Subcutaneous adipose tissue (tissue), 4 donors: Measurements from ENCODE around the gene CNIH2. TPM values are rescaled to one million over a fixed set of nuclear protein-coding genes. Genes with fewer than 3 reads are reported as not detected.

Experiments used
- CTCF ChIP-seq: fragments of 450-650 bp; IDR thresholded peaks from one replicate; pipeline ENCODE4 v1.5.1; 2016; ENCODE audit warnings: low read depth, mild to moderate bottlenecking, control low read depth, antibody characterized with exemption, moderate library complexity
- total RNA-seq, 4 donors: library from RNA; depleted of rRNA; stranded (reverse); fragments of >200 nt; gene quantifications; one replicate each; pipeline ENCODE4 v1.1.0, GENCODE V29; 2016

CNIH2 gene
- total RNA-seq, 4 donors from 2014 or later, result not detected

- no peak for TF ChIP-seq CTCF
These were observed 50.5 kb downstream of the CNIH2 start for GRCh38 chr11:66328302-66329144.

GRCh38 chr11:66329165-66329673 is 51.2 kb downstream of the CNIH2 start:
- TF ChIP-seq CTCF, result no peak

GRCh38 chr11:66330931-66331330 is 53.0 kb downstream of the CNIH2 start:
- no peak for TF ChIP-seq CTCF

- no peak for TF ChIP-seq CTCF
These were observed 53.8 kb downstream of the CNIH2 start for GRCh38 chr11:66331542-66332370.

GRCh38 chr11:66332371-66333219 is 54.6 kb downstream of the CNIH2 start:
- no peak for TF ChIP-seq CTCF

GRCh38 chr11:66333220-66333877 is 55.4 kb downstream of the CNIH2 start:
- no peak for TF ChIP-seq CTCF

Other genes with a start within 250 kb of the CNIH2 start
- under 1 TPM in 1 of 4 donors, not detected in 3; 0.38 TPM for gene GAL3ST3, start 229.0 kb upstream of the CNIH2 start, total RNA-seq
- gene SF3B2, start 225.8 kb upstream of the CNIH2 start, total RNA-seq, result 100 to 1,000 TPM in 3 of 4 donors, 10 to 100 TPM in 1; 97.2 to 223 (median 118) TPM
- 10 to 100 TPM; 38.3 to 75.7 (median 41.0) TPM for gene PACS1, start 207.9 kb upstream of the CNIH2 start, total RNA-seq
- 10 to 100 TPM; 13.3 to 24.9 (median 19.3) TPM for gene KLC2, start 20.5 kb upstream of the CNIH2 start, total RNA-seq
- gene RAB1B, start 9.5 kb upstream of the CNIH2 start, total RNA-seq, result 10 to 100 TPM; 46.3 to 95.3 (median 68.6) TPM
- 10 to 100 TPM; 39.0 to 60.5 (median 53.7) TPM for gene YIF1A, start 11.0 kb downstream of the CNIH2 start, total RNA-seq
- gene TMEM151A, start 13.7 kb downstream of the CNIH2 start, total RNA-seq, result not detected
- gene CD248, start 38.9 kb downstream of the CNIH2 start, total RNA-seq, result 100 to 1,000 TPM in 2 of 4 donors, 10 to 100 TPM in 2; 49.0 to 226 (median 149) TPM
- gene RIN1, start 58.3 kb downstream of the CNIH2 start, total RNA-seq, result 1 to 10 TPM in 3 of 4 donors, under 1 TPM in 1; 0.98 to 3.7 (median 3.3) TPM
- 10 to 100 TPM; 20.5 to 47.1 (median 34.7) TPM for gene BRMS1, start 66.9 kb downstream of the CNIH2 start, total RNA-seq
- gene B4GAT1, start 69.5 kb downstream of the CNIH2 start, total RNA-seq, result 10 to 100 TPM; 11.7 to 31.7 (median 18.7) TPM
- 10 to 100 TPM in 2 of 4 donors, 1 to 10 TPM in 2; 3.7 to 30.7 (median 15.5) TPM for gene SLC29A2, start 93.6 kb downstream of the CNIH2 start, total RNA-seq
- not detected for gene NPAS4, start 142.9 kb downstream of the CNIH2 start, total RNA-seq
- 10 to 100 TPM; 26.7 to 41.8 (median 39.6) TPM for gene MRPL11, start 160.7 kb downstream of the CNIH2 start, total RNA-seq
- 10 to 100 TPM in 3 of 4 donors, 1 to 10 TPM in 1; 8.0 to 16.6 (median 12.6) TPM for gene PELI3, start 188.7 kb downstream of the CNIH2 start, total RNA-seq
- 10 to 100 TPM; 12.6 to 17.8 (median 15.7) TPM for gene DPP3, start 202.3 kb downstream of the CNIH2 start, total RNA-seq
- 10 to 100 TPM; 25.5 to 53.7 (median 39.3) TPM for gene BBS1, start 232.5 kb downstream of the CNIH2 start, total RNA-seq